HepG2 (cell line): Measurements from ENCODE around the gene GRK5. TPM values are rescaled to one million over a fixed set of nuclear protein-coding genes. Genes with fewer than 3 reads are reported as not detected.

ENCODE experiments used
- ATF1 ChIP-seq: IDR thresholded peaks from 2 replicates; pipeline ENCODE4 v1.6.1; 2016; ENCODE audit warnings: mild to moderate bottlenecking, control low read depth
- ATF2 ChIP-seq: sonication (generic); formaldehyde crosslinking; IDR thresholded peaks from 2 replicates; pipeline ENCODE4 v1.4.0; 2020; ENCODE audit warnings: missing genetic modification reagents
- ATF3 ChIP-seq: sonication (generic); formaldehyde crosslinking; IDR thresholded peaks from 2 replicates; pipeline ENCODE4 v1.4.0; 2020; ENCODE audit warnings: missing genetic modification reagents
- DNMT3B ChIP-seq: conservative IDR thresholded peaks from 2 replicates; pipeline ENCODE4 v1.6.1; 2016; ENCODE audit warnings: missing biosample characterization, control low read depth
- FOXK2 ChIP-seq: fragments of 450-650 bp; IDR thresholded peaks from 2 replicates; pipeline ENCODE4 v1.6.1; 2016
- HBP1 ChIP-seq: IDR thresholded peaks from 2 replicates; pipeline ENCODE4 v1.6.1; 2016; ENCODE audit warnings: low read depth, control low read depth
- HHEX ChIP-seq: IDR thresholded peaks from 2 replicates; pipeline ENCODE4 v1.6.1; 2016; ENCODE audit warnings: control low read depth
- HMG20A ChIP-seq: IDR thresholded peaks from 2 replicates; pipeline ENCODE4 v1.6.1; 2016; ENCODE audit warnings: borderline replicate concordance
- ISX ChIP-seq: sonication (generic); formaldehyde crosslinking; conservative IDR thresholded peaks from 2 replicates; pipeline ENCODE4 v1.5.0; 2020; ENCODE audit warnings: missing genetic modification reagents
- MAFG ChIP-seq: sonication (generic); formaldehyde crosslinking; IDR thresholded peaks from 2 replicates; pipeline ENCODE4 v1.5.1; 2020; ENCODE audit warnings: mild to moderate bottlenecking, missing genetic modification reagents
- MTA3 ChIP-seq: sonication (generic); formaldehyde crosslinking; IDR thresholded peaks from 2 replicates; pipeline ENCODE4 v1.4.0; 2020; ENCODE audit warnings: missing genetic modification reagents
- NFE2 ChIP-seq: sonication (generic); formaldehyde crosslinking; IDR thresholded peaks from 2 replicates; pipeline ENCODE4 v1.4.0; 2020; ENCODE audit warnings: missing genetic modification reagents
- NFIB ChIP-seq: sonication (generic); formaldehyde crosslinking; IDR thresholded peaks from 2 replicates; pipeline ENCODE4 v1.9.0; 2021; ENCODE audit warnings: missing genetic modification reagents, mild to moderate bottlenecking, borderline replicate concordance
- NR3C1 ChIP-seq: sonication (generic); formaldehyde crosslinking; IDR thresholded peaks from 2 replicates; pipeline ENCODE4 v1.4.0; 2020; ENCODE audit warnings: missing genetic modification reagents
- PREB ChIP-seq: sonication (generic); formaldehyde crosslinking; IDR thresholded peaks from 2 replicates; pipeline ENCODE4 v1.4.0; 2020; ENCODE audit warnings: missing genetic modification reagents
- TRIM22 ChIP-seq: fragments of 450-650 bp; IDR thresholded peaks from 2 replicates; pipeline ENCODE4 v1.6.1; 2017
- XBP1 ChIP-seq: sonication (generic); formaldehyde crosslinking; IDR thresholded peaks from 2 replicates; pipeline ENCODE4 v1.5.0; 2020; ENCODE audit warnings: missing genetic modification reagents
- ZFP36 ChIP-seq: fragments of 150-350 bp; IDR thresholded peaks from 2 replicates; pipeline ENCODE4 v1.6.1; 2018; ENCODE audit warnings: borderline replicate concordance, low read length, low read depth; ENCODE audit not compliant: partially characterized antibody
- ZFP62 ChIP-seq: sonication (generic); formaldehyde crosslinking; IDR thresholded peaks from 2 replicates; pipeline ENCODE4 v1.4.0; 2020; ENCODE audit warnings: missing genetic modification reagents
- ZNF121 ChIP-seq: sonication (generic); formaldehyde crosslinking; IDR thresholded peaks from 2 replicates; pipeline ENCODE4 v1.5.0; 2020; ENCODE audit warnings: mild to moderate bottlenecking, missing genetic modification reagents
- ZNF30 ChIP-seq: sonication (generic); formaldehyde crosslinking; IDR thresholded peaks from 2 replicates; pipeline ENCODE4 v1.5.0; 2020; ENCODE audit warnings: mild to moderate bottlenecking, missing genetic modification reagents
- ZNF670 ChIP-seq: sonication (generic); formaldehyde crosslinking; IDR thresholded peaks from 2 replicates; pipeline ENCODE4 v1.8.0; 2022; ENCODE audit warnings: mild to moderate bottlenecking, missing genetic modification reagents, borderline replicate concordance
- ZNF7 ChIP-seq: IDR thresholded peaks from 2 replicates; pipeline ENCODE4 v1.6.1; 2016; ENCODE audit warnings: missing biosample characterization, missing genetic modification reagents
- ZNF768 ChIP-seq: sonication (generic); formaldehyde crosslinking; IDR thresholded peaks from 2 replicates; pipeline ENCODE4 v1.4.0; 2020; ENCODE audit warnings: missing genetic modification reagents
- ZNF816 ChIP-seq: sonication (generic); formaldehyde crosslinking; IDR thresholded peaks from 2 replicates; pipeline ENCODE4 v1.8.0; 2022; ENCODE audit warnings: missing genetic modification reagents, mild to moderate bottlenecking, borderline replicate concordance
- ZNF879 ChIP-seq: sonication (generic); formaldehyde crosslinking; IDR thresholded peaks from 2 replicates; pipeline ENCODE4 v1.8.1; 2023; ENCODE audit warnings: missing genetic modification reagents
- ZSCAN31 ChIP-seq: sonication (generic); formaldehyde crosslinking; IDR thresholded peaks from 2 replicates; pipeline ENCODE4 v1.5.0; 2020; ENCODE audit warnings: low read depth, mild to moderate bottlenecking, missing genetic modification reagents
- polyA plus RNA-seq, 8 experiments: library from polyadenylated mRNA; depleted of rRNA in 3 of 8; stranded (reverse) in 7 of 8; unstranded in 1 of 8; fragments of >200 nt; fragmentation: Illumina TruSeq in 4 of 8; extraction: Trizol in 4 of 8; gene quantifications; 2 replicates each; pipeline versions ENCODE4 v1.2.1 to v1.2.3, GENCODE V29; 2011 to 2016; ENCODE audit warnings: low read depth in 4 of 8, missing spikeins in 1 of 8, mixed read lengths in 1 of 8; ENCODE audit not compliant: insufficient read depth in 1 of 8
- total RNA-seq, 5 experiments: library from RNA; depleted of rRNA; stranded (reverse); fragments of >200 nt; fragmentation: Illumina TruSeq; extraction: Trizol; gene quantifications; 2 replicates each; pipeline ENCODE4 v1.2.3, GENCODE V29; 2016; ENCODE audit warnings: low read depth in 1 of 5

Gene GRK5
- total and polyA plus RNA-seq, 2 of the 13 experiments (the other 11 are each of a cell fraction or from before 2014, with no cell fraction given), result 10.4 to 12.6 TPM

GRCh38 chr10:119206603-119207365 is 587 bp upstream of the GRK5 start (continued):
- TF ChIP-seq ZNF879, result no peak
- TF ChIP-seq ISX, result no peak
- no peak for TF ChIP-seq NFE2 (CRISPR knock-in tag)
- TF ChIP-seq ATF3 (CRISPR knock-in tag), result no peak
- TF ChIP-seq MTA3 (CRISPR knock-in tag), result no peak
- no peak for TF ChIP-seq NR3C1
- no peak for TF ChIP-seq ZNF768 (CRISPR knock-in tag)
- TF ChIP-seq HMG20A (CRISPR knock-in tag), result no peak
- TF ChIP-seq ZFP36, result no peak
- TF ChIP-seq ZSCAN31, result peak; percentile 57; the same call in 1 of the 2 replicates
- TF ChIP-seq DNMT3B (CRISPR knock-in tag), result no peak; the same call in 1 of the 2 replicates
- TF ChIP-seq ZNF7 (CRISPR knock-in tag), result no peak
- no peak for TF ChIP-seq ZFP62 (CRISPR knock-in tag)
- TF ChIP-seq PREB (CRISPR knock-in tag), result no peak
- no peak for TF ChIP-seq ZNF670 (CRISPR knock-in tag)
- no peak for TF ChIP-seq MAFG (CRISPR knock-in tag)
- no peak for TF ChIP-seq ATF1 (CRISPR knock-in tag)
- no peak for TF ChIP-seq ATF2 (CRISPR knock-in tag)
- TF ChIP-seq HBP1 (CRISPR knock-in tag), result no peak
- TF ChIP-seq ZNF121 (CRISPR knock-in tag), result peak; percentile 36; the same call in 1 of the 2 replicates
- no peak; the same call in 1 of the 2 replicates for TF ChIP-seq ZNF816 (CRISPR knock-in tag)
- TF ChIP-seq TRIM22, result no peak
- no peak for TF ChIP-seq ZNF30
- TF ChIP-seq FOXK2, result no peak
- TF ChIP-seq HHEX (CRISPR knock-in tag), result no peak
- no peak for TF ChIP-seq XBP1 (CRISPR knock-in tag)
- TF ChIP-seq NFIB (CRISPR knock-in tag), result no peak
